Psoas muscle (tissue), 8 donors: ENCODE measurements around the gene CD300LB. TPM values are rescaled to one million over a fixed set of nuclear protein-coding genes. Genes with fewer than 3 reads are reported as not detected.
A peak's percentile ranks its signal among the peaks of the same experiment; 100 is the strongest.

Source experiments
- ATAC-seq, 4 donors: fragments of 200-7000 bp; cut with Tn5 transposase; one replicate each; pipeline ENCODE4 v1.9.1; 2020; ENCODE audit warnings: moderate library complexity in 3 of 4, mild to moderate bottlenecking in 2 of 4
- DNase-seq, 2 donors: peaks; one replicate each; pipeline ENCODE4 v3.0.0-alpha.2; 2020
- H3K27ac ChIP-seq: fragments of 200-600 bp; one replicate; pipeline ENCODE4 v1.8.0; 2022
- H3K27me3 ChIP-seq, 3 donors: fragments of 200-600 bp in 1 of 3; one replicate each; pipeline versions ENCODE4 v1.6.1 to v1.8.0; 2013 to 2022; ENCODE audit warnings: low read length in 2 of 3, mild to moderate bottlenecking in 2 of 3, moderate library complexity in 1 of 3; ENCODE audit not compliant: insufficient read depth in 3 of 3
- H3K36me3 ChIP-seq, 2 donors: fragments of 200-600 bp in 1 of 2; one replicate each; pipeline versions ENCODE4 v1.6.1 to v1.8.0; 2013 to 2022; ENCODE audit warnings: low read depth in 1 of 2, mild to moderate bottlenecking in 1 of 2, moderate library complexity in 1 of 2; ENCODE audit not compliant: insufficient read depth in 1 of 2
- H3K4me1 ChIP-seq: fragments of 200-600 bp; one replicate; pipeline ENCODE4 v1.8.0; 2022
- H3K4me3 ChIP-seq: fragments of 200-600 bp; one replicate; pipeline ENCODE4 v1.8.0; 2022; ENCODE audit warnings: mild to moderate bottlenecking
- H3K9me3 ChIP-seq: fragments of 200-600 bp; one replicate; pipeline ENCODE4 v1.8.0; 2022
- CTCF ChIP-seq: fragments of 200-600 bp; IDR thresholded peaks from one replicate; pipeline ENCODE4 v1.8.0; 2022; ENCODE audit warnings: antibody characterized with exemption
- WGBS, 3 donors: extraction: QIAGEN DNeasy Blood & Tissue Kit; methylation state at CpG; one replicate each; pipeline versions ENCODE4 v1.1.6 to v1.1.7; 2013; 5-methylcytosine and 5-hydroxymethylcytosine counted together
- intact Hi-C, 2 donors: fragments of 100-400 bp; cut with DNase I; formaldehyde crosslinking; loops; one replicate each; pipeline versions ENCODE4 v1.11.0 to v1.14.2; 2022
- polyA plus RNA-seq, 3 donors: library from polyadenylated mRNA; stranded (reverse); fragments of 200-250 nt; gene quantifications; one replicate each; pipeline ENCODE4 v1.2.3, GENCODE V29; 2013
- total RNA-seq, 4 donors: library from RNA; stranded (reverse); fragmentation: NEBNext Ultra II Directional in 2 of 4; extraction: Animal tissue kit (Norgen Biotek cat#: 25700) in 2 of 4; gene quantifications; one replicate each; pipeline versions ENCODE4 v1.2.1 to v1.2.4, GENCODE V29; 2021 to 2023
- donor health status: healthy with polysubstance abuse.
- donor health status: DM: no; HTN: no; CAD: no; lungs with moderate emphysema.
- donor health status: Bipolar disorder and iron deficiency.
- donor health status: healthy.
- donor health status: DM: yes; HTN: yes; CAD: no.
- donor health status: DM: no; HTN: no; CAD: no.
- donor health status: DM: no; HTN: no; CAD: no.
- donor health status: DM: yes; HTN: yes; CAD: no.

Gene CD300LB
- total and polyA plus RNA-seq, 7 donors = 0.01 to 0.15 (median 0.08) TPM; not detected in 3

GRCh38 chr17:74528491-74529199 lies 2.6 kb downstream of the CD300LB start:
- no peak for TF ChIP-seq CTCF
- ATAC-seq = peak in 1 of 4 donors; percentile 28
- H3K27ac ChIP-seq = no peak overlapping the region

GRCh38 chr17:74527756-74528155 lies 3.5 kb downstream of the CD300LB start:
- 84% methylated on average over 8 of the region's 8 CpGs for WGBS, 3 donors
- no peak for ATAC-seq
- Histone ChIP-seq H3K9me3 (peaks cover 3% of the 10 kb centered on the region), H3K27ac (no peak overlapping the region), H3K36me3 (no peaks in the 10 kb centered on the region), H3K27me3 (peaks cover 0 to 2% (median 0%) of the 10 kb centered on the region in 3 donors), H3K4me1 (no peaks in the 10 kb centered on the region), H3K4me3 (no peak overlapping the region)
- TF ChIP-seq CTCF = no peak
- DNase-seq = no peak
- intact Hi-C loops = no loop called here

More at GRCh38 chr17:74528491-74529199, 2.6 kb downstream of the CD300LB start:
- DNase-seq = peak in 1 of 2 donors; percentile 25
- no peaks in the 10 kb centered on the region for H3K36me3 ChIP-seq
- H3K9me3 ChIP-seq = no peaks in the 10 kb centered on the region
- H3K27me3 ChIP-seq = peaks cover 0 to 2% (median 0%) of the 10 kb centered on the region in 3 donors
- H3K4me1 ChIP-seq = no peaks in the 10 kb centered on the region
- H3K4me3 ChIP-seq = no peak overlapping the region
- intact Hi-C loops = no loop called here
- WGBS, 3 donors = 74 to 84% (median 81%) methylated on average over 8 of the region's 8 CpGs

GRCh38 chr17:74527081-74527480 lies 4.2 kb downstream of the CD300LB start:
- intact Hi-C loops = no loop called here
- no peak for DNase-seq
- TF ChIP-seq CTCF = no peak
- ATAC-seq = no peak
- Histone ChIP-seq H3K27ac (no peak overlapping the region), H3K27me3 (peaks cover 0 to 2% (median 0%) of the 10 kb centered on the region in 3 donors), H3K36me3 (no peaks in the 10 kb centered on the region), H3K4me1 (no peaks in the 10 kb centered on the region), H3K9me3 (peaks cover 3% of the 10 kb centered on the region), H3K4me3 (no peak overlapping the region)
- WGBS, 3 donors = 87 to 89% (median 87%) methylated on average over 5 of the region's 5 CpGs

DNA sequence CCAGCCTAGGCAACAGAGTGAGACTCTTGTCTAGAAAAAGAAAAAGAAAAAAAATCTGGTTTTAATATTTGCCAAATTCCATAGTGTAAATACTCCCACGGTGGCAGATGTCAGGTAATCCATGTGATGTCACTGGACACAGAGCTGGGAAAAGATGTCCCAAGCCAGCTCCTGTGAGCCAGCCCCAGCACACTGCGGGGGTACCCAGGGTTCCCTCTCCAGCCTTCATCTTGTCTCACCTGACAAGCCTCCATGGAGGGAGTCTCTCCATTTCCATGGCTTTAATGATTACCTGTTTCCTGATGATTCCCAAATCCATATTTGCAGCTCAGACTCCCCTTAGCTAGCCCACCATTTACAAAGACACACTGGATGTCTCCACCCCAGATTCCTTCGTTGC lies 4.6 kb downstream of the CD300LB start:
- TF ChIP-seq CTCF = no peak
- Histone ChIP-seq H3K36me3 (no peaks in the 10 kb centered on the region), H3K27ac (no peak overlapping the region), H3K4me3 (no peak overlapping the region), H3K9me3 (peaks cover 3% of the 10 kb centered on the region), H3K27me3 (peaks cover 0 to 2% (median 0%) of the 10 kb centered on the region in 3 donors), H3K4me1 (no peaks in the 10 kb centered on the region)
- no peak for DNase-seq
- no peak for ATAC-seq
- intact Hi-C loops = no loop called here
- 56 to 63% (median 61%) methylated on average over 3 of the region's 3 CpGs for WGBS, 3 donors
